GM18870 (cell line): ENCODE data around the gene EXT2.

Experiments
- ATAC-seq: cut with Tn5 transposase; IDR thresholded peaks from one replicate; pipeline ENCODE4 v1.9.1; 2021; ENCODE audit warnings: moderate library complexity; ENCODE audit not compliant: unreplicated experiment

Gene EXT2

DNA sequence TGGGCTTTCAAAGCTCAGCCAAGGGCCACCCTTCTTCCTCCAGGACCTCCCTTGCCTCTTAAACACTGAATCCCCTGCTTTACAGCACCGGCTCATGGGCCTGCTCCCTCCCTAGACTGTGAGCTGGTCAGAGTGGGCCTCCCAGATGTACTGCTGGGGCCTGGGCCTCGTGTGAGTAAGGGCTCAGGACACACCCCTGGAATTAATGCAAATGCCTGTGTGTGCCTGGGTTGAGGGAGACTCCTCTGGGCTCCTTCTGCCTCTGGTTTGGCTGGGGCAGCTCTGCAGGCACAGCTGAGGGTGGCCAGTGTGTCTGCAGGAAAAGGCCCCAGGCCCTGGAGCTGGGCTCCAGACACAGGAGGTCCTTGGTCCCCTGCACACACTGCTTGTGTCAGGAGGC, 190.3 kb downstream of the EXT2 start:
- no peak for ATAC-seq

DNA sequence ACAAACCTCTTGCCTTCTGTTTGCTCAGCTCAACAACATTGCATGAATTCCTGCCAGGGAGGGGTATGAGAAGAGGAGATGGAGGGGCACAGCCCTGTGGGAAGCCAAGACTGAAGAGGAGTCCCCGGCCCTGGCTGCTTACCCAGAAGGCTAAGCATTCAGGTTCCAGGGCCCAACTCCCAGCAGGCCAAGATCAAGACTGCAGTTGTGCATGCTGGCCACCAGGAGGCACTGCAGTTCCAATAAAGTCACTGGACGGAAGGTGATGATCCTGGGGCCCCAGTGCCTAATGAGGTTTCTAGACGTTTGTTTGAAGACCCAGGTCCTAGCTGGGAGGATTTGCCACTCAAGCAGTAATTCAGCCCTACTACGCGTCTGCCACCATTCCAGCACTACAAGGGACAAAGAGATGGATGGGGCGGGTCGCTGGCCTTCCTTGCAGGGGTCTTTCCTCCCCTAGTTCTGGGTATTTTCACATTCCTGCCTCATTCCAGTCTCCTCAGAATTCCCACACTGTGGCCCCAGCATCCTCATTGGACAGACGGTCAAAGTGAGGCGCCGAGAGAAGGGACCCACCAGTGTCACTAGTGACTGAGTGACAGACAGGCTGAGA, 190.9 kb downstream of the EXT2 start:
- ATAC-seq: no peak

DNA sequence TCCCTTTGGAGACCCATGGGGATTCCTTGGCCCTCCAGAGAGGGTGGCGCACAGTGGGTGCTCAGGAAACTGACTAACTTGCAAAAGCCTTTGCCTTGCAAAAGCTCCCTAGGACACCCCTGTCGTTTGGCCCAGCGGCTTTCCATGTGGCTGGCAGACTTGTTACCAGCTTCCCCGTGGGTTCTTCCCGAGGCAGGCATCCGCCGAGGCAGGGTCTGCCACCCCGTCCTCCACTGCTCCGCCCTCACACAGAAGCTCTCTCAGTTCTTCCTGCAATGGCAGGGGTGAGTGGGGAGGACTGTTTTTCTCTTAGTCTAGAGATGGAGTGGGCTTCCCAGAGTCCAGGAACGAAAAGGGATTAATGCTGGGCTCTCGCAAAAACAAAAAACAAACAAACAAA, 191.4 kb downstream of the EXT2 start:
- ATAC-seq: no peak

DNA sequence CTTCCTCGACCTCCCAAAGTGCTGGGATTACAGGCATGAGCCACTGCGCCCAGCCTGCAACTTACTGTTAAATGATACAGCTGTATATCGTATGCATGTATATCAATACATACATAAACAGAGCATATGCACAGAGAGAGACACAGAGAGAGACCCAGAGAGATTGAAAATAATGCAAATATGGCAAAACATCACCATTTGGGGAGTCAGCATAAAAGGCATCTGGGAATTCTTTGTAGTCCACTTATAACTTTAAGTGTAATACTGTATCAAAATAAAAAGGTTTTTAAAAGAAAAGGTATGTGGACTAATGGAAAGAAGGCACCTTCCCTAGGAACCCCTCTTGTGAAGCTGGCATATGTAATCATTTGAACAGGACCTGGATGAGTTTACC, 192.7 kb downstream of the EXT2 start:
- no peak for ATAC-seq

DNA sequence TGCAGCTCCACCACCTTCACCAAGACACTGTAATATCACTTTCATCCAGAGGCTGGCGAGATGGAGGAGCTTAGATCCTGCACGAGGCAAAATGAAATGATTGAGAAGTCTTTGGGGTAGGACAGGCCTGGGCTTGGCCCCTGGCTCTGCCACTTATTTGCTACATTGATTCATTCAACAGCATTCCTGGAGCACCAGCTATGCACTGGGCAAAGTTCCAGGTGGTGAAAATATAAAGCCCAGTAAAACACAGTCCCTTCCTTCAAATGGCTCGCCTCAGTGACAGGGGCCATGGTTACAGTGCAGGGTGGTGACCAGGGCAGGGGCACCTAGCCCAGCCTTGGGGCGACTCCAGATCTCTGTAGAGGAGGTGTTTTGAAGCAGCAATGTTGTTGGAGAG, 194.7 kb downstream of the EXT2 start:
- ATAC-seq: no peak
